ENCODE measurements around the gene MAGEF1. TPM values are rescaled to one million over a fixed set of nuclear protein-coding genes. Genes with fewer than 3 reads are reported as not detected.

Gene MAGEF1
- total and polyA plus RNA-seq, 9 donors: 28.3 to 48.7 (median 39.7) TPM

DNA sequence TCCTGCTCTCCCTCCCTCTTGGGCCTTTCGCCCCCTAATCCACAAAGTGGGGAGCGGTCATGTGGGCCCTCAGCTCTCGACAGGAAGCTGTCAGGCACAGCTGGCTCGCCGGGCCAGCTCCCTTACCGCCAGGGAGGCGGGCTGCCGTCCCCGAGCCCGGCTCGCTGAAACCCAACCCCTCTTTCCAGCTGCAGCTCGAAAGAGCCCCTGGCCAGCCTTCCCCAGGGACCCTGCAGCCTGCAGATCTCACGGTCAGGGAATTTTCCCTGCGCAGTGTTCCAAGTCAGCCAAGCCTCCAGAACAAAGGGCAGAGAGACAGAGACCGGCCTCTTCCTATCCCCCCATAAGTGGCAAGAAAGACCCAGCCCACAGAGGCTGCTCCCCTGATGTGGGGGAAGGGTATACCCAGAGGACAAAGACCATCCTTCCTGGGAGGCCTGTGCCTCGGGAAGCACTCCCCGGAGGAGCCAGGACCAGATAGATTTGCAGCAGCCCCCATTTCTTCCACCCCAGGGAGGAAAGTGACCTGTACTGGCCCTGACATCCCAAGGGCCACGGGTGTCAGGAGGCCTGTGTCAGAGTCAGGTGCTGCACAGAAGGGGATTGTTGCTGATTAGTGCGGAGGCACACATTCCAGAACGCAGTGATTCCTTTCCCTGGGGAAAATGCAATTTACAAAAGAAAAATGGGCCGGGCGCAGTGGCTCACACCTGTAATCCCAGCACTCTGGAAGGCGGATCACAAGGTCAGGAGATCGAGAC lies 32.6 kb downstream of the MAGEF1 start:
- H3K9me3 ChIP-seq: no peaks in the 10 kb centered on the region
- peaks cover 18% of the 10 kb centered on the region for H3K4me1 ChIP-seq (ENCODE audit: insufficient read depth)
- H3K27ac ChIP-seq: peak overlapping the region; percentile 58 to 63
- H3K27me3 ChIP-seq: no peaks in the 10 kb centered on the region
- H3K36me3 ChIP-seq: no peaks in the 10 kb centered on the region
- WGBS, 3 donors: 24 to 35% (median 28%) methylated on average over 24 of the region's 24 CpGs
- H3K4me3 ChIP-seq: no peak overlapping the region
- DNase-seq: peak in 4 of 5 donors; percentile 56 to 75 (median 59)
- no peak for TF ChIP-seq POLR2A (IDR thresholded peaks at IDR 0.05)
- no peak for TF ChIP-seq EP300 (IDR thresholded peaks at IDR 0.05)
- TF ChIP-seq, protein P1, sequence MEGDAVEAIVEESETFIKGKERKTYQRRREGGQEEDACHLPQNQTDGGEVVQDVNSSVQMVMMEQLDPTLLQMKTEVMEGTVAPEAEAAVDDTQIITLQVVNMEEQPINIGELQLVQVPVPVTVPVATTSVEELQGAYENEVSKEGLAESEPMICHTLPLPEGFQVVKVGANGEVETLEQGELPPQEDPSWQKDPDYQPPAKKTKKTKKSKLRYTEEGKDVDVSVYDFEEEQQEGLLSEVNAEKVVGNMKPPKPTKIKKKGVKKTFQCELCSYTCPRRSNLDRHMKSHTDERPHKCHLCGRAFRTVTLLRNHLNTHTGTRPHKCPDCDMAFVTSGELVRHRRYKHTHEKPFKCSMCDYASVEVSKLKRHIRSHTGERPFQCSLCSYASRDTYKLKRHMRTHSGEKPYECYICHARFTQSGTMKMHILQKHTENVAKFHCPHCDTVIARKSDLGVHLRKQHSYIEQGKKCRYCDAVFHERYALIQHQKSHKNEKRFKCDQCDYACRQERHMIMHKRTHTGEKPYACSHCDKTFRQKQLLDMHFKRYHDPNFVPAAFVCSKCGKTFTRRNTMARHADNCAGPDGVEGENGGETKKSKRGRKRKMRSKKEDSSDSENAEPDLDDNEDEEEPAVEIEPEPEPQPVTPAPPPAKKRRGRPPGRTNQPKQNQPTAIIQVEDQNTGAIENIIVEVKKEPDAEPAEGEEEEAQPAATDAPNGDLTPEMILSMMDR (IDR thresholded peaks at IDR 0.05): no peak
- intact Hi-C loops (cut with DNase I): loop anchor here in 1 of 4 donors (5.0 kb wide), 1 partner anchor 77 kb away; no protein-coding TSS in a partner anchor

DNA sequence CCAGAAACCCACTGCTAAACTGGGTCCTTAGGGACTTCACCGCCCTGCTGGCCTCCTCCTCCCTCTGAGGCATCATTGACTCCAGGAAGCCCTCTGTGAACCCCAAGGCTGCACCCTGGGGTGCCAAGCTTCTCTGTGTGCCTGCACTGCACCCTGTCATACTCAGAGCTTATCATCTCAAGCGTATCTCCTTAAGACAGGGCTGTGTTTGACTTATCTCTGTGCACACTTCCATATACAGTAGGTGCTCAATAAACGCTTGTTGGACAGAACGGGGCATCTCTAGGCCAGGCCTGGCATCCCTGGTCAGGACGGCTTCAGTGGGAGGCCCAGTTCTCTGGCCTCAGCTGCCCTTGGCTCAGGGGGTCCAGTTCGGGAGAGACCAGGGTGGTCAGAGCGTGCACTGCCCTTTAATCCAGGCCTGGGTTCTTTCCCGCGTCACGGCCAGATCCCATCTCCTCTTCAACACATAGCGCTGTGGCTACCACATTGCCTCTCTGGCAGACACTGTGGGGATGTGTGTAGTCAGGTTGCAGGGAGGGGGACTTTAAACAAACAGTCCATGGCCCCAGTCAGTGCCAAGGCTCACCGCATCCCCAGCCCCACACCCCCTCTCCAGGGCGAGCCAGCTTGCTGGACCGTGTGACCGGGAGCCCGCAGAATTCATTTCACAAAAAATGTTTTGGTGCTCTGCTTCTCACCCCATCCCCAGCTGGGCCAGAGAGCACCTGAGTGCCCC lies 33.4 kb downstream of the MAGEF1 start:
- Histone ChIP-seq H3K27ac (peak overlapping the region; percentile 58 to 63), H3K27me3 (no peaks in the 10 kb centered on the region), H3K9me3 (no peaks in the 10 kb centered on the region), H3K4me1 (ENCODE audit: insufficient read depth) (peaks cover 18% of the 10 kb centered on the region), H3K4me3 (no peak overlapping the region), H3K36me3 (no peaks in the 10 kb centered on the region)
- intact Hi-C loops (cut with DNase I): loop anchor here in 1 of 4 donors (5.0 kb wide), 1 partner anchor 76 kb away; no protein-coding TSS in a partner anchor
- 61 to 67% (median 65%) methylated on average over 16 of the region's 16 CpGs for WGBS, 3 donors
- DNase-seq: peak in 1 of 5 donors; percentile 64
- TF ChIP-seq EP300 (IDR thresholded peaks at IDR 0.05) (no peak), POLR2A (IDR thresholded peaks at IDR 0.05) (no peak)
- TF ChIP-seq, protein P1 (IDR thresholded peaks at IDR 0.05): no peak

DNA sequence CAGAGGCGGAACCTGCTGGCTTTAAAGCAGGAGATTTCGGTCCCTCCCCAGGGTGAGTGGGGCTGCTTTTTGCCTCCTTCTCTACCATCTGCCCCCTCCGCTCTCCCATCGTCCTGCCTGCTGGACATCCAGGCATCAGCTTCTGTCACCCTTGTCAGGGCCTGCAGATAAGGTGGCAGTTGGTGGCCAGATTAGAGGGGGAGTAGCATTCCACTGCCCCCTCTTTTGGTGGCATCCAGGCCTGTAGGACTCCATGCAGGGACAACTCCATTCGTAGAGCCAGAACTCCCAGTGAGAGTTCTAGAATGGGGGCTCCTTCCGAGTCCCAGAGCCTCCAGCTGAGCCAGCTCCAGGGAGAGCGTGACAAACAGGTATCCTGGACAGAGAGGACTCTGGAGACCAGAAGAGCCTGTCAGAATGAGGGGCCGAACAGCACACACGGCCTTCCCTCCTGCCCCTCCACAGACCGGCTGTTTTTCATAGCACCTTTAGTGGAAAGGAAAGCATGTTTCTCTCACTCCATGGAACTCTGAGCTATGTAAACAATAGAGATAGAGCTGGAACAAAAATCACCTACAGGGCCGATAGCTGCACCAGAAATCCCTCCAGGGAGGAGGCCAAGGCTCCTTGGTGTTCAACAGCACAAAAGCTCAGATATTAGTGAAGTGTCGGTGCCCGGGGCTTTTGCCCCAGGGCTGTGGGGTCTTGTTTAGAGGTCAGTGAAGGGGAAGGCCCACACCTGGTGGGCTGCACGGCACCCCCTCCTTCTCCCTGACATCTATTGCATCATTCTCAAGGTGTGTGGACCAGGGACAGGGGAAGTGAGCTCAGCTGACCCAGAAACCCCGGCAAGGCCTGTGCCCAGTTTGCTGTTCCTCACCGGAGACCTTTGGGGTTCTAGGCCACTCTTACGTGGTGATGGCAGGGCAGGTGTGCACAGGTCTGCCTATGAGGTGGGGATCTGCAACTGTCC lies 34.2 kb downstream of the MAGEF1 start:
- no peaks in the 10 kb centered on the region for H3K9me3 ChIP-seq
- no peak for DNase-seq
- no peak overlapping the region for H3K27ac ChIP-seq
- intact Hi-C loops (cut with DNase I): loop anchor here in 1 of 4 donors (5.0 kb wide), 1 partner anchor 75 kb away; no protein-coding TSS in a partner anchor
- H3K27me3 ChIP-seq: no peaks in the 10 kb centered on the region
- TF ChIP-seq POLR2A (IDR thresholded peaks at IDR 0.05) (no peak), EP300 (IDR thresholded peaks at IDR 0.05) (no peak)
- TF ChIP-seq, protein P1 (IDR thresholded peaks at IDR 0.05): no peak
- H3K4me3 ChIP-seq: no peak overlapping the region
- no peaks in the 10 kb centered on the region for H3K36me3 ChIP-seq
- 55 to 68% (median 60%) methylated on average over 17 of the region's 17 CpGs for whole genome bisulfite sequencing, 3 donors
- H3K4me1 ChIP-seq (ENCODE audit: insufficient read depth): peaks cover 18% of the 10 kb centered on the region

DNA sequence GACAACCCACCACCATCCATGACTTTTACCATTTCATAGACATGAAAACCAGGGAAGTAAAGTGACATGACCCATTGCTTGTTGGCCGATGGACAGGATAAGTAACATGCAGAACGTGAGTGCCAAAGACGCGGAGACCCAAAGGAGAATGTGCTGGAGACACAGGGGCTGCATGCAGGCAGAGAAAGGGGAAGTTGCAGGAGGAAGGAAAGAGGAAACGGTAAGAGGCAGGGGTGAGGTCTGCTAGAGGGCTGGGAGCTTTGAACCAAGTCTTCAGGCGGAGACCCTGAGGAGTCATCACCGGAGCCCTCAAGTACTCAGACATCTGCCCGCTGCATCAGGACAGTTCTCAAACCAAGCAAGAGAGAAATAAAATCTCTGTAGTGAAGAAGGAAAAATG lies 34.9 kb downstream of the MAGEF1 start:
- 72 to 95% (median 80%) methylated on average over 8 of the region's 8 CpGs for WGBS, 3 donors
- H3K9me3 ChIP-seq: no peaks in the 10 kb centered on the region

More for the DNA sequence above, 34.9 kb downstream of the MAGEF1 start:
- no peak overlapping the region for H3K4me3 ChIP-seq
- TF ChIP-seq, protein P1 (IDR thresholded peaks at IDR 0.05): no peak
- no peak for TF ChIP-seq POLR2A (IDR thresholded peaks at IDR 0.05)
- no peak for TF ChIP-seq EP300 (IDR thresholded peaks at IDR 0.05)
- no peaks in the 10 kb centered on the region for H3K36me3 ChIP-seq
- no peak for DNase-seq
- H3K27me3 ChIP-seq: no peaks in the 10 kb centered on the region
- H3K27ac ChIP-seq: no peak overlapping the region
- intact Hi-C loops (cut with DNase I): loop anchor here in 1 of 4 donors (5.0 kb wide), 1 partner anchor 75 kb away; no protein-coding TSS in a partner anchor
- H3K4me1 ChIP-seq (ENCODE audit: insufficient read depth): peaks cover 18% of the 10 kb centered on the region
